ENCODE results near the gene RHBDL3. TPM values are rescaled to one million over a fixed set of nuclear protein-coding genes. Genes with fewer than 3 reads are reported as not detected.

The RHBDL3 gene
- total RNA-seq, 1 experiment from 2014 or later, result 12.5 TPM

- peaks cover 0 to 18% (median 5%) of the 10 kb centered on the region in 3 experiments; a peak in 5 of 7 replicates for H3K36me3 Mint-ChIP-seq (ENCODE audit: insufficient read depth in 1 of 3, low read depth in 3 of 3)
- Histone ChIP-seq H3T11ph (ENCODE audit: low read length) (no peak overlapping the region), H2AFZ (ENCODE audit: low read length) (no peak overlapping the region), H3K27me3 (ENCODE audit: insufficient read depth, low read length) (no peaks in the 10 kb centered on the region), H3K4me1 (ENCODE audit: insufficient read depth, low read length) (peaks cover 11% of the 10 kb centered on the region; the same call in 1 of the 2 replicates), H3K23ac (ENCODE audit: insufficient read length, low read depth, low read length) (no peak overlapping the region), H4K8ac (replicated peaks; ENCODE audit: insufficient read length, low read depth, low read length) (no peak overlapping the region), H3K79me2 (ENCODE audit: insufficient read depth, low read length) (no peaks in the 10 kb centered on the region), H3K27ac (ENCODE audit: insufficient read length, low read depth, low read length) (no peak overlapping the region), H2BK5ac (ENCODE audit: insufficient read length, low read length) (no peak overlapping the region), H3K9ac (ENCODE audit: extremely low read depth, insufficient read length, low read length) (no peak overlapping the region), H4K91ac (ENCODE audit: insufficient read length, low read depth, low read length) (no peak overlapping the region), H3K56ac (ENCODE audit: insufficient read length, low read depth, low read length) (no peak overlapping the region), H2AK5ac (ENCODE audit: insufficient read length, low read length) (no peak overlapping the region), H4K20me1 (ENCODE audit: control insufficient read depth, insufficient read depth, insufficient read length) (no peaks in the 10 kb centered on the region), H2BK12ac (ENCODE audit: insufficient read length, low read depth, low read length) (no peak overlapping the region), H2BK15ac (ENCODE audit: low read depth, low read length) (no peak overlapping the region), H4K5ac (ENCODE audit: insufficient read length, low read depth, low read length) (no peak overlapping the region), H3K14ac (ENCODE audit: insufficient read depth, low read length) (0 out of 2 replicates have a peak overlapping the region, but pooled peaks have one; percentile 0), H2BK120ac (ENCODE audit: low read depth, low read length, poor library complexity, severe bottlenecking) (no peak overlapping the region), H2BK20ac (ENCODE audit: low read depth, low read length, poor library complexity, severe bottlenecking) (no peak overlapping the region), H3K23me2 (ENCODE audit: insufficient read length, low read depth, low read length, poor library complexity, severe bottlenecking) (no peaks in the 10 kb centered on the region), H3K18ac (ENCODE audit: insufficient read length, low read depth, low read length) (no peak overlapping the region), H3K9me3 (ENCODE audit: control insufficient read depth, low read depth, low read length) (no peaks in the 10 kb centered on the region), H3K4me2 (ENCODE audit: insufficient read depth, insufficient read length, low read length) (no peak overlapping the region), H3K4ac (ENCODE audit: low read depth, low read length) (no peak overlapping the region), H3K79me1 (ENCODE audit: insufficient read depth, low read depth, low read length, poor library complexity, severe bottlenecking) (no peaks in the 10 kb centered on the region)
- peak overlapping the region in 1 of 2 experiments; percentile 57; a peak in 2 of 5 replicates for H3K4me3 Mint-ChIP-seq
- WGBS (ENCODE audit: extremely low coverage, insufficient read length, low lambda C conversion rate), result no CpG with 5 or more reads among the region's 11 CpGs
- H3K4me1 Mint-ChIP-seq, result peaks cover 65 to 80% of the 10 kb centered on the region in 2 experiments
- TF ChIP-seq CTCF (conservative IDR thresholded peaks at IDR 0.05), result no peak
- peak overlapping the region; percentile 95 to 100 (median 98) for H3K27ac Mint-ChIP-seq
- H3K9me3 Mint-ChIP-seq, result no peaks in the 10 kb centered on the region; a peak in 1 of 5 replicates
- peaks cover 5% of the 10 kb centered on the region for H3K27me3 Mint-ChIP-seq (ENCODE audit: low read depth)
- DNase-seq, result no peak
Observed at GRCh38 chr17:32288615-32289014, 23.0 kb downstream of the RHBDL3 start.
